Non-pigmented ciliary epithelial cell (primary cell): Measurements from ENCODE around the gene NCKAP5.
"Not testable (repeated sequence)": the region's sequence is repeated elsewhere in the genome, so short reads cannot be mapped to it uniquely, and the experiment has no call there.

Source experiments
- DNase-seq: peaks from one replicate; pipeline ENCODE4 v3.0.0-alpha.2; 2010; ENCODE audit warnings: low read depth

Gene NCKAP5

DNA sequence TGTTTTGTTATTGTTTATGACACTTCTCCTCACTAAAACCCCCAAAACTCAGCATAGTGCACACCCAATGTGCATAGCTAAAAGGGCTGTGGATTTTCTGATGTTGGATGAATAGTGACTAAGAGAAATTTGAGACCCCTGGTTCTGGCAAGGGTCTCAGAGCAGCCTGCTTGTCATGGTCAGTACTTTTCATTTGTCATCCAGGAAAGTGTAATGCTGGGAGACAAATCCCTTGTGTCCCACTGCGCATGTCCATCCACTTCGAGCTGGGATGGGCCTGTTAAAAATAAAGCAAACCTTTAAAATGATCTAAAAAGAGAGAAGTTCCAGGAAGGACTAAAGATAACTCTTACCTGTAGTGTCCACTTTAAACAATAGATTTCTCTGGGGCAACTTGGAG is 851.3 kb downstream of the NCKAP5 start:
- no peak for DNase-seq

DNA sequence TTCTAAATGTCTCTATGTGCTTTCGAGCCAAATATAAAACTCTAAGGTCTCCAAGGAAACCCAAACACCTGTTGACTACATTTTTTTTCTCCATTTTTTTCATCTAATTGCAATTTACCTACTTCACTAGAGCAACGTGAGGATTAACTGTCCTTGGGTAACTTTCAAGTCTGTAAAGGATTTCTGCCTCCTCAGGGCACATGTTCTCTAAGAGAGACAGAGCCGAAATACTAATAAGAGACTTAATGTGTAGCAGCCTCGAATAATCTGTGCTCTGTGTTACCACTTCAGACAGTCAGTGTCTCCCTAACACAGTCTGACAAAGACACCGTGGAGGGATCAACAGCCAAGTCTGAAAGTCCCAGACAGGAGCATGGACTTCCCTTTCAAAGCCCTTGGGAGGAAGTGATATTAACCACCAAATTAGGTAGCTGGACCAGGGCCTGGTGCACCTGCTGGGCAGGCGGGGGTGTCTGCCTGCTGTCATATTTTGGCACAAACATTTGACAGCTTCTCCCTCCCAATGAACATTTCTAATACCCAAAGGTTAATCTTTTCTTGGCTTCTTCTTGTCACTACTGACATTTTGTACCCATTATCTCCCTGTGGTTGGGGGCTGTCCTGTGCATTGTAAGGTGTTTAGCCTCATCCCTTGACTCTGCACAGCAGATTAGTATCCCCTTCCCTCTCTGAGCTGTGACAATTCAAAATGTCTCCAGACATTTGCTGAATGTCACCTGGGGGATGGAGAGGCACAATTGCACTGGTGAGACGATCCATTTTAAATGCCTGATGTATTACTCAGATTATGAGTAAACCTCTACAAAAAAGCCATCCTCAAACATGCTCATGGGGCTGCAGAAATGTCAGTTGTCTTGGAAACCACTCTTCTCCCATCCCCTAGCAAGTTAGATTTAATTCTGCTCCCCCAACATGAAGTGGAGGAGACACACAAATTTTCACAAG is 852.6 kb downstream of the NCKAP5 start:
- no peak for DNase-seq

DNA sequence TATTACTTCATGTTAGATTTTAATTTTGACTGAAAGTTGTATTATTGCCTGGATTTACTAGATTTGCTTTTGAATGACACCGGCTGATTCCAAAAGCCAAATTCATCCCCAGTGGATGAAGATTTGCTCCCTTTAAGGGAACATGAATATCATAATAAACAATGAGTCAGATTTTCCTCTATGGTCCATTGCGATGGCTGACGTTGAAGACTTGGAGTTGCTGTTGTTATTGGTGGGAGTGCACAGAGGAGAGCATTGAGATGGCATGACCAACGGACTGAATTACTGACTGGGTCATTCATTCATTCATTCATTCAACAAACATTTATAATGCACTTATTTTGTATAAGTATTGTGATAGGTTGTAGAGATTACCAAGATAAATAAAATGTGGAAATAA is 864.9 kb downstream of the NCKAP5 start:
- DNase-seq = peak; percentile 17

DNA sequence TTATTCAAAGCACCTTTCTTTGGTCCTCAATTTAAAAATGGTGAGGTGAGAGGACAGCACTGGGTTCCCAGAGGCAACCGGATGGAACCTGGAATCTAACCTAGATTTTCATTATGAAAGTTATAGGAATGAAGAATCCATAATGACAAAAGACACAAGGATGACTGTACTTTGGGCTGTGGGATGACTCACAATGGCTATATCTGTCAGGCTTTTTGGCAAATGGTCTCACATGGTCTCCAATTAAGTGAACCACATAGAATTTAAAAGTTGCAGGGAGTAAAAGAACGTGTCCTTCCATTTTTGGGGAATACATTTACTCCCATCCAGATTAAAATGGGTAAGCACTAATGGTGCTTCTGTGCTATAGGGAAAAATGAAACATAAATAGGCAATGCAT is 866.5 kb downstream of the NCKAP5 start:
- no peak for DNase-seq

DNA sequence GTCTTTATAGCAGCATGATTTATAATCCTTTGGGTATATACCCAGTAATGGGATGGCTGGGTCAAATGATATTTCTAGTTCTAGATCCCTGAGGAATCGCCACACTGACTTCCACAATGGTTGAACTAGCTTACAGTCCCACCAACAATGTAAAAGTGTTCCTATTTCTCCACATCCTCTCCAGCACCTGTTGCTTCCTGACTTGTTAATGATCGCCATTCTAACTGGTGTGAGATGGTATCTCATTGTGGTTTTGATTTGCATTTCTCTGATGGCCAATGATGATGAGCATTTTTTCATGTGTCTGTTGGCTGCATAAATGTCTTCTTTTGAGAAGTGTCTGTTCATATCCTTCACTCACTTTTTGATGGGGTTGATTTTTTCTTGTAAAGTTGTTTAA is 868.5 kb downstream of the NCKAP5 start:
- not testable (repeated sequence) for DNase-seq

DNA sequence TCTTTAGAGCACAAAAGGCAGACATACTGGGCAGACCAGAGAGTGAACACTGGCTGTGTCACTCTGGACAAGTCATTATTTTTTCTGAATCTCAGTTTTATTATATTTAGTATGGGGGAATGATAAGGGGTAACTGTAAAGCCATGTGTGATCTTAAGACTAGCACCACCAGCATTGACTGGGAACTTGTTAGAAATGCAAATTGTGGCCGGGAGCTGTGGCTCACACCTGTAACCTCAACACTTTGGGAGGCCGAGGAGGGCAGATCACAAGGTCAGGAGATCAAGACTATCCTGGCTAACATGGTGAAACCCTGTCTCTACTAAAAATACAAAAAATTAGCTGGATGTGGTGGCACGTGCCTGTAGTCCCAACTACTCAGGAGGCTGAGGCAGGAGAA is 869.9 kb downstream of the NCKAP5 start:
- DNase-seq = not testable (repeated sequence)

DNA sequence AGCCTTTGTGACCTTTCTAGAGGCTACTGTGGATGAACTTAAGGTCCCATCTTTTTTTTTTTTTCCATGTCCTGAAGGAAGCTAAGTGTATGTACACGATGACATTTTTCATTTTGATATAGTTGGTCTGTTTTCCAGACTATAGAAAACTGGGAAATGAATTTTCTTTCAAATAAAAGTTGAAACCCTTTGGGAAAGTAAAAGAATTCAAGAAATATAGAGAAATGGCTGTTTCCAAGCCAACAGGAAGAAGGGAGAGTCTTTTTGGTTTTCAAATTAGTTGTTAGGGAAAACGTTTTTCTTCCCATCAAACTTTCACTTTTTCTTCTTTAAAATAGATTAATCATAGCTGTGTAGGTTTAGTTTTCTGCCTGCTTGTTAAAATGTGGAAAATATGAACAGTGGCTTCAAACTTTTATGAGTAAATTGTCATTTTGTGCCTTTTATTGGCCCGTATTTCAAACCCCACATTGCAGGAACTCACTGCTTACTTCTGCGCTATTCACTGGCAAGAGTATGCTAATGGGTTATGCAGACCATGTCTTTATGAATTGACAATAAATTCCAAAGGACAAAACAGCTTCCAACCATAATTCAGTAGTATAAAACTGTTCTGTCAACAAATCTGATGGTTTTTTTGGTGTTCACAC is 870.6 kb downstream of the NCKAP5 start:
- DNase-seq = no peak

DNA sequence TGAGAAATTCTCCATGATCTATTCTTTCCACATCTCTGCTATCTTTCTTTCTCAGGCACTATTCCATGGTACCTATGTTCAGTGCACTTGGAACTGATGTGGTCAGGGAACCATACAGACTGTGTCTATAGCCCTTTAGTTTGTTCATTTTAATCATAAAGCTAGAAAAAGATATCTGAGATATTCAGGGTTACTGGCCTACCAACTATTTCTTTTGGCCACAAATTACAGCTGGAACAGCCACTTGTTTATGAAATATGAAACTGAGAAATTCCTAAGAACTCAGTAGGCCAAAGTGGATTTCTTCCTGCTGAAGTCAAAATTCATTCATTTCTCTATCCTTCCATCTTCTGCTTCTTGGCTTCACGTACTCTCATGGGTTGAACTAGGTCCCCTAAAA is 875.4 kb downstream of the NCKAP5 start:
- no peak for DNase-seq

DNA sequence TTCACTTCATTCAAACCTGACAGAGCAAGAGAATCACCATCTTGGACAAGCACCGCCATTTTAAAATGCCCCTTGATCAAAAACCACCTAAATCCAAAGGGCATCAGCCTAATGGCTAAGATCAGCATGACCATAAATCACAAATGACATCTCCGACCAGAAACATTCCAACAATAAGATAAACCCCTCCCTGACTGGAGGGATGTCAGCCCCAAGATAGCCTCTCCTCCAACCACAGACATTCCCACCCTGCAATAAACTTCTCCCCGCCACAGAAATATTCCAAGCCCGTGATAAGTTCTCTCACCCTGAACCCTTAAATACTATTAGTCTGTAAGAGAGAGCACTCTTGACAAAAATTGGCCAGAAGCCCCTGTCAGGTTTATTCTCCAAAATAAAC is 876.7 kb downstream of the NCKAP5 start:
- DNase-seq = no peak

DNA sequence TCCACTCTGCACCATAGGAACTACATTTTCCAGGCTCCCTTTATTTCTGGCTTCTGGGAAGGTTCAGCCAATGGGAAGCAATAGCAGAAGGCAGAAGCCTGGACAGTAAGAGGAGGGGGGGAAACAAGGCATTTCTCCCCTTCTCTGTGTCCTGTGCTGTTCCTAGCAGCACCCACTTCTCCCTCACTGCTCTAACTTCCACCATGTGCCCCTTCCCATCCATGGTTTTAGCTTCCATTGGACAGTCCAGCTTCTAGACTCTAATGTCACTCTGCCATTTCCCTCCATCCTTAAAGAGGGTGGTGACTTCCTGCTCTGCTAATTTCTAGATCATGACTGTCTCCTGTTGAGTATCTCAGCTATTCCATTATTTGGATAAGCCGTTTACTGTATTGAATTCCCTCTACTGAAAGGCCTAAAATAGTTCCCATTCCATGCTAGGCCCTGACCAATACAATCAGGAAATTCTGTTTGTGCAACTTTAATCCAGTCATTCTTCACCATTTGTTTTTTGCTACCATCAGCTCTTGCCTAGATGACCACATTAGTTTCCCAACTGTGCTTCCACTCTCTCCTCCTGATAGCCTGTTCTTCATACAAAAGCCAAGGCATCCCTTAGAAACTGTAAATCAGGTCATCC is 877.5 kb downstream of the NCKAP5 start:
- DNase-seq = no peak

DNA sequence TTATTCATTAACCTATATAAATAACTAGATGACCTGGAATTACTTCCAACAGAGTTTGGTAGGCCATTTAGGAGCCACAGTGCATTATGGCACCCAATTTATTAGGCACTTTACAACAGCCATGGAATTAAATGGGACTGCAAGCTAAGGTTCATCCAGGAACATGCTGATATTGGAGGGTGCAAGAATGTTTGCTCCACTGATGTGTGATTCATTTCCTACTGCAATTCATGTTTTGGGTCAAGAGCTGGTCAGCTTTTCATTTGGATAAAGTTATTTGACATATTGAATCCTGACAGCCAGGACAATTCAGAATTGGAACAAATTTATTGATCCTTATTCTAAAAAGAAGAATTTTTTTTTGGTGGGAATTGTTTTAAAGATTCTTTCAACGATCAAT is 886.5 kb downstream of the NCKAP5 start:
- DNase-seq = no peak

DNA sequence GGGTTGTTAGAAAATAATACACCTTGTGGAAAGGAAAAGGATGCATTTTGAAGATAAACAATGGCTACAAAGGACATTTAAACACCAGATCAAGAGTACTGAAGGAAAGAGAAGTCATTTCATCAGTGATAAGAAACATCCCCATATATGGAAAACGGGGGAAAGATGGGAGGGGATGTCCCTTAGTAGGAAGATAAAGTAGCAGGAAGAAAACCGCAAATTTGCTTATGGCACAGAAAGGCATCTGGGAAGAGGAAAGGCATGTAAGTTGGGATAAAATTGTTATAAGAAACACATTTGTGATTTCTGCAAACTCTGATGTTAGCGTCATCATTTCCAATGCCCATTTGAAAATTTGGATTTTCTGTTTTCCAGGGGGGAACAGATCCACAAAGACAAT is 887.7 kb downstream of the NCKAP5 start:
- no peak for DNase-seq

DNA sequence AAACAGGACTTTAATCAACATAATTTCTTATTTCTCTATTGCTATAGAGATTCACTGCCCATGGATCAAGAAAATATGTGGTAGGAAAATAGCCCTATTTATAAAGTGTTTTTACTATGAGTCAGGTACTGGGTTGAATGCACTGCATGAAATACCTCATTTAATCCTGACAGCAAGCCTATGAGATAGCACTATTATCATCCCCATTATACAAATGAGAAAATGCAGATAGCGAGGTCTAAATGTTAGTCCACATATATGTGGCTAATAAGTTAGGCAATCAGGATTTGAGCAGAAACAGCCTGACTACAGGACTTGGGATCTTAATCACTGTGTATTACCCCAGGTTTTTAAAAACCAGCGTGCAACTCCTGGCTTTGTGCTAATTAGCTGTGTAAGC is 889.8 kb downstream of the NCKAP5 start:
- no peak for DNase-seq

DNA sequence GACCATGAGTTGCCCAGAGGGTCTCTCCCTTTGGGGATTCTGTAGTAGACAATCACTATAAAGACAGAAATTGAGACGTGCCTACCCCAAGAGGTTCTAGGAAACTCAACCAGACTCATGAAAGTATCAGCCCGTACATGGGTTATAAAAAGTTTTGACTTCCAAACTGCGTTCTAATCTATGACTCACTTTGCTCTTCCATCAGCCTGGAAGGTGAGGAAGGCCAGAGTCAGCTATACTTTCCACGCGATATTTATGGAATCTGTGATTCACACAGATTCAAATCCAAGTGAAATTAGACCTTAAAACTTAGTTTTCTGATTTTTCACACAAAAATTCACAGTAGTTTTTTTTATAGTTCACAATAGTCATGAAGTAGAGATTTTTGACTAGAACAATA is 890.6 kb downstream of the NCKAP5 start:
- no peak for DNase-seq

DNA sequence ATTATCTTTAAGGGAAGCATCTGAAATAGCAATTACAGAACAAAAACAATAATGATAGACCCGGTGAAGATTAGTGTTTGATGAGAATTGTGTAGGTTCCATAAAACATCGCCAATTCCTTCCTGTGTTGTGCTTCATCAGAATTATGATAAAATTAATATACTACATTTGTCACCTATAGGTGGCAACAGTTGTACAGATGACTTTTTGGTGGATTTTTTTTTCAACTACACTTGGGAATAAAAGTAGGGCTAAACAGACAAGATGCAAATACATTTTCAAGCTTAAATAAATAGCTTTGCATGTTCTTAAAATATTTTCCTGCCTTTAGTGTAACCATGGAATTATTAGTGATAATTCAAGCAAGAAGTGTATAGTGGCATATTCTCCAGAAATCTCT is 891.3 kb downstream of the NCKAP5 start:
- no peak for DNase-seq

DNA sequence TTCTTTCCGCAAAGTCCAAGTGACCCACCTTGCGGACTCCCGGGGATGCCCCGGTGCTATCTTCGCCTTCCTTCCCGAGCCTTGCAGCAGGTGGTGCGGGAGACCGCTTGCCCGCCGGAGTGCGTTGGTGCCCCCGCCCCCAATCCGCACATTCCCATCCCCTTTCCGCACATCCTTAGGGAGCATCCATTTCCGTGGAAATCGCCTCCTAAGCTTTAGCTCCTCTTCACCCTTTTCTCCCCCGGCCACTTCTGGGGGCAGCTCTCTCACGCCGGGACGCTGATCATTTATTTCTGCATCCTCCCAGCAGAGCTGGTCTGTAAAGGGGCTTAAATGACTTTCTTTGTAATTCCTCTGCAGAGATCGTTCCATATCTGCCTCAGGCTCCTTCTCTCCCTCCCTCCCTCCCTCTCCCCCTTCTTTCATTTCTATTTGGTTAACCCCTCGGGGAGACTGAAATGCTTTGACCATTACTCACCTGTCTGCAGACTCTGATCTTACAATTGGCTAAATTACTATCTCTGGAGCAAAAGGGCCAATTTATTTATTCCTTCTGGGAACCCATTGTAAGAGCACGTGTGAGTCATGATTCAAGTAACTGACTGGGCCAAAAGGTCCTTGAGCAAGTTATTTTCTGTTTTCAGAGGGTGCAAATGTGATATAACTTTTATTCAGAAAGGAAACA is 897.0 kb downstream of the NCKAP5 start:
- peak; percentile 81 for DNase-seq

DNA sequence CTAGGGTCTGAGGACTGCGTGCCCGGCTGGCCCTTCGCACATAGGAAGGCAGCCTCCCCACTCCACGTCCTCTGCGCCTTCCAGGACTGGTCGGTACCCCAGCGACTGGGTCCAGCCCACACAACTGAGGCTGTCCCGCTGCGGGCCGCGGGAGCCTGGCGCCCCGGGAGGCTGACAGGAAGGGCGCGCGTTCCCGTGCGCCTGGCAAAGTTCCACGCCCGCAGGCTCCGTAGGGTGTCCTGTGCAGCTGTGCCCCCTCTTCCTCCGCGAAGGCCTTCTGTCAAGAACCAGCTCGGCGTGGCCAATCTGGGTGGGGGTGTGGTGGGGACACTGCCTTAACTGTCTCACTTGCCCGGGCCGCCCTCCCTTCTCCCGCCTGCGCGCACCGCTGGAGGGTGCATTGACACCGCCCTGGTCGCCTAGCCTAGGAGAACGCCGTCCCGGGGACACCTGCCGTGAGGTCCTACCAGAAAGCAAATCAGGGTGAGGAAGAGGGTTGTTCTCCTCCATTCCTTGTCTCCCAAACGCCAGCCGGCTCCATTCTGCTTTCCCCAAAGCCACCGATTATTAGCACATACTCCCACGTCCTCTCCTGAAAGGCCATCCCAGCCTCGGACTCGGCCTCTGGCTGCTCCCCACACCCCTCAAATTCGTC is 897.6 kb downstream of the NCKAP5 start:
- DNase-seq = no peak

DNA sequence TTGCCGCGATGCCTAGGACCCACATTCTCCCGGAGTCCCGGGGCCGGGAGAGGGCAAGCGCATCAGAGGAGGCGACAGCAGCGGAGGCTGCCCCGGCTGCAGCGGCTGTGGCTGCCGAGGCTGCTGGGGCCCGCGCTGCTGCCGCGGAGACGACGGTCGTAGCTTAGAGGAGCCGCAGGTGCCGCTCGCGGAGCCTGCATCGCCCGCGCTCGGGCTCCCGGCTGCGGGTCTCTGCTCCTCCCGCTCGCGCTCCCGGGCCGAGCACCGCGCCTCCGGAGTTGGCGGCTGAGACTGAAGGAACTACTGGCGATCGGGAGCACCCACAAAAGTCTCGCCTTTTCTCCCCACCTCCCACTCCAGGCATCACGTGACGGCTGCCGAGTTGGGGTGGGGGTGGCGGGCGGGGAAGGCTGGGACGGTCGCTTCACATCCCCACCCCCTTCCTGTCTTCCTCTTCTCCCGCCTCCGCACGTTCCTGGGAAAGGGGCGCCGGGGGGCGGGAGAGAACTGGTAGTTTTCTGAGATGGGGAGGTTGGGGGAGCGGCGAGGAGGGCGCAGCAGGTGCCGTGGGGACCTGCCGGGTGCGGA is 898.3 kb downstream of the NCKAP5 start, which contains the start of gene LYPD1:
LYPD1 (minus strand) TSS at position 298 of the 588 bp plus-strand sequence; CDS start at position 25, 273 bp downstream.
- no peak for DNase-seq

DNA sequence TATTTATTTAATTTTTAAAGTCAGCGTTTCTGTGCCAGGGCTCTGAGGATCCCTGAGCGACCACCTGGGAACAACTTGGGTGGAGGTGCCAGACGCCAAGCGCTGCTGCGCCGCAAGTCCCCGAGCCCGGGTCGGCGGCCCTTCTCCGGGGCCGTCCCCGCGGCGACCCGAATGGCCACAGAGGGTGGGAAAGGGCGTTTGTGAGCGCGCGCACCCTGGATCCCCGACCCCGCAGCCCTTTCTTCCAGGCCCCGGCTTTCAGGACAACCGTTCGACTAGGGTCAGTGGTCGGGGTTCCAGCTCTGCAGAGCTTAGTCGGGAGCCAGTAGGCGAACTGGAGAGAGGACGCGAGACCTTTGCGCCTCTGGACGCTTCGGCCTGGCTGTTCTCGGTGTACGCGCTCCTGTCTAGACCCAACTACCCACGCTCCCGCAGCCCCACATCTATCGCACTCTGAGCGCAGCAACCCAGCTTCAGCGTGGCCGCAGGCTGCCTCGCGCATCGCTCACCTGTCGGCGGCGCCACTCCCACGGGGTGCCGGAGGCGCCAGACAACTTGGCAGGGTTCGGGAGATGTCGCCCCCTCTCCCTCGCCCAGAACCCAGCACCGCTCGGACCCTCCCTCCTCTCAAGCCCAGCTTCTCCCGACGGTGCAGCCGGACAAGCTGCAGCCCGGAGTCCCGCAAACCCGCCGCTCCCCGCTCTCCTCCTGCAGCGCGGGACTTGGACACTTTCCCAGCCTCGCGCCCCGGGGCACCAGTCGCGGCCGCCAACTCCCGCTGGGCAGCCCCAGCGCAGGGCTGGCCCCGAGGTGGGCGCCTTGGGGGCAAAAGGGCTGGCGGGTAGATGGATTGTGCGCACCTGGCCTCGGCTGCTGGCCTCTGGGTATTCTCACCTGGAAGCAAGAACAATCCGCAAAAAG is 899.0 kb downstream of the NCKAP5 start:
- DNase-seq = no peak

DNA sequence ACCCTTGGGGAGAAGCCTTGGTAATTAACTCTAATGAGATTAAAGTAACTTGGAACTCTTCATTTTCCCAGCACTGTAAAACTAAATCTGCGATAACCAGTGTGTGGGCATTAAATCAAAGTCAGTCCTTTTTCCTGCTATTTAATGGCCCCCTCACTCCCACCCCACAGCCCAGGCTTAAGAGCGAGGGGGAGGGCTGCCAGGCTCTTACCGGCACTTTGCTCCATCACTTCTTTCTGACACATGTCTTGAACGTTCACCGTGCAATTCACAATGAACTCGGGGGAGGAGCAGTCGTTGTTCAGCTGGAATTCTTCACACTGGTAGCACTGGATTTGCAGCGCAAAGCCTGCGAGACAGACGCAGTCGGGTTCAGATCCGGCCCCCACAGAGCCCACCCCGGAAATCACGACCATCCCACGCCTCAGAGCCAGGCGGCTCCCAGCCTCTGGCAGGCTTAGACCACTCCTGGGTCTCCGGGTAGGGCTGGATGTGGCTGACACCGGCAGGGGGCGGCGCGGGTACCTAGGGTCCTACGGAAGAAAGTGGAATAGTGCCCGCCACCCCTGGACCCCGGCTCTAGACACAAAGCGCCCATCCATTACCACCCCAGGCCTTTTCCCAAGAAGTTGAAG is 900.0 kb downstream of the NCKAP5 start:
- DNase-seq = no peak
